Right lobe of liver (tissue), 6 donors: ENCODE measurements around the gene AMER1. TPM values are rescaled to one million over a fixed set of nuclear protein-coding genes. Genes with fewer than 3 reads are reported as not detected.
"Not testable (repeated sequence)": the region's sequence is repeated elsewhere in the genome, so short reads cannot be mapped to it uniquely, and the experiment has no call there.

Experiments
- ATAC-seq, 4 donors: fragments of 200-7000 bp; cut with Tn5 transposase; one replicate each; pipeline ENCODE4 v1.9.1; 2020; ENCODE audit warnings: mild to moderate bottlenecking in 4 of 4, moderate library complexity in 4 of 4
- DNase-seq, 3 donors: peaks; one replicate each; pipeline ENCODE4 v3.0.0-alpha.2; 2020
- H3K27ac ChIP-seq, 3 donors: fragments of 200-600 bp; one replicate each; pipeline ENCODE4 v1.8.0; 2022
- H3K27me3 ChIP-seq, 2 donors: fragments of 200-600 bp; one replicate each; pipeline ENCODE4 v1.8.0; 2022
- H3K36me3 ChIP-seq, 4 donors: fragments of 200-600 bp; sonication (generic) in 1 of 4; one replicate each; pipeline versions ENCODE4 v1.5.1 to v1.8.0; 2017 to 2022; ENCODE audit warnings: control low read depth in 1 of 4
- H3K4me1 ChIP-seq, 4 donors: fragments of 200-600 bp; sonication (generic) in 1 of 4; one replicate each; pipeline versions ENCODE4 v1.5.1 to v1.8.0; 2017 to 2022; ENCODE audit warnings: control low read depth in 1 of 4
- H3K4me3 ChIP-seq, 3 donors: fragments of 200-600 bp; one replicate each; pipeline ENCODE4 v1.8.0; 2022
- H3K9me3 ChIP-seq, 4 donors: fragments of 200-600 bp; sonication (generic) in 1 of 4; one replicate each; pipeline versions ENCODE4 v1.5.1 to v1.8.0; 2017 to 2022; ENCODE audit warnings: control low read depth in 1 of 4
- CTCF ChIP-seq, 4 donors: fragments of 200-600 bp in 3 of 4; fragments of 450-650 bp in 1 of 4; IDR thresholded peaks; one replicate each; pipeline versions ENCODE4 v1.5.1 to v1.8.0; 2016 to 2022; ENCODE audit warnings: antibody characterized with exemption in 4 of 4, mild to moderate bottlenecking in 2 of 4
- POLR2A ChIP-seq: fragments of 450-650 bp; IDR thresholded peaks from one replicate; pipeline ENCODE4 v1.6.1; 2017; ENCODE audit warnings: antibody characterized with exemption, mild to moderate bottlenecking
- WGBS: methylation state at CpG from one replicate; pipeline ENCODE4 v1.1.6; 2018; ENCODE audit warnings: low coverage, low lambda C conversion rate; ENCODE audit not compliant: insufficient coverage; ENCODE audit errors: missing lambda C conversion rate; 5-methylcytosine and 5-hydroxymethylcytosine counted together
- intact Hi-C, 2 donors: fragments of 100-400 bp; cut with DNase I; formaldehyde crosslinking; loops; one replicate each; pipeline versions ENCODE4 v1.11.2 to v1.14.1; 2022
- total RNA-seq, 6 experiments: library from RNA; depleted of rRNA in 2 of 6; stranded (reverse); fragments of >200 nt in 2 of 6; fragmentation: NEBNext Ultra II Directional in 3 of 6; extraction: Animal tissue kit (Norgen Biotek cat#: 25700) in 3 of 6; gene quantifications; one replicate each; pipeline versions ENCODE4 v1.1.0 to v1.2.4, GENCODE V29; 2016 to 2023
- donor health status: DM: no; HTN: yes; CAD: no.
- donor health status: DM: no; HTN: no; CAD: no.
- donor health status: DM: no; HTN: no; CAD: no.
- donor health status: DM: no; HTN: yes; CAD: no.
- donor health status: DM: no; HTN: yes; CAD: no.

AMER1 gene
- total RNA-seq, 6 experiments from 2014 or later = 1.6 to 4.9 (median 2.6) TPM

- H3K27me3 ChIP-seq, H3K4me3 ChIP-seq, H3K27ac ChIP-seq, ATAC-seq, H3K36me3 ChIP-seq, intact Hi-C loops, H3K4me1 ChIP-seq, DNase-seq, H3K9me3 ChIP-seq: not testable (repeated sequence)
- TF ChIP-seq CTCF (IDR thresholded peaks at IDR 0.05) = peak in 3 of 4 donors; percentile 16 to 42 (median 21)
These were observed 8.5 kb upstream of the AMER1 start for GRCh38 chrX:64213989-64214388.

- DNase-seq = peak; percentile 53 to 76 (median 76)
These were observed 1.2 kb upstream of the AMER1 start for GRCh38 chrX:64206556-64207162.

GRCh38 chrX:64205735-64206501, 410 bp upstream of the AMER1 start:
- 22% methylated on average over 13 of the region's 45 CpGs for WGBS
- Histone ChIP-seq H3K4me3 (peak overlapping the region; percentile 63 to 74 (median 68)), H3K27me3 (no peaks in the 10 kb centered on the region), H3K4me1 (peaks cover 0 to 17% (median 0%) of the 10 kb centered on the region in 4 donors), H3K9me3 (no peaks in the 10 kb centered on the region), H3K27ac (peak overlapping the region; percentile 83 to 96 (median 93)), H3K36me3 (no peaks in the 10 kb centered on the region)
- ATAC-seq (peak; percentile 83 to 91 (median 88)), DNase-seq (peak; percentile 92 to 95 (median 94))
- intact Hi-C loops = no loop called here
- TF ChIP-seq POLR2A (peak; percentile 88), CTCF (IDR thresholded peaks at IDR 0.05) (peak in 1 of 4 donors; percentile 12)

More at GRCh38 chrX:64206556-64207162, 1.2 kb upstream of the AMER1 start:
- intact Hi-C loops = no loop called here
- Histone ChIP-seq H3K4me3 (peak overlapping the region; percentile 63 to 74 (median 68)), H3K36me3 (no peaks in the 10 kb centered on the region), H3K9me3 (no peaks in the 10 kb centered on the region), H3K4me1 (peaks cover 0 to 17% (median 0%) of the 10 kb centered on the region in 4 donors), H3K27me3 (no peaks in the 10 kb centered on the region), H3K27ac (peak overlapping the region; percentile 83 to 96 (median 93))
- TF ChIP-seq POLR2A = no peak
- TF ChIP-seq CTCF (IDR thresholded peaks at IDR 0.05) = no peak
- 43% methylated on average over 5 of the region's 5 CpGs for WGBS
- ATAC-seq = peak; percentile 11 to 24 (median 22)

GRCh38 chrX:64204701-64205440, 637 bp downstream of the AMER1 start:
- intact Hi-C loops = no loop called here
- Histone ChIP-seq H3K4me3 (peak overlapping the region; percentile 63 to 74 (median 68)), H3K27me3 (no peaks in the 10 kb centered on the region), H3K9me3 (no peaks in the 10 kb centered on the region), H3K4me1 (peaks cover 0 to 17% (median 0%) of the 10 kb centered on the region in 4 donors), H3K36me3 (no peaks in the 10 kb centered on the region), H3K27ac (peak overlapping the region; percentile 78 to 93 (median 92))
- ATAC-seq (peak; percentile 0 to 20 (median 8)), DNase-seq (peak; percentile 29 to 57 (median 45))
- WGBS = 6% methylated on average over 13 of the region's 46 CpGs
- TF ChIP-seq CTCF (IDR thresholded peaks at IDR 0.05) (no peak), POLR2A (no peak)
